ENCODE data around the gene RHD. TPM values are rescaled to one million over a fixed set of nuclear protein-coding genes. Genes with fewer than 3 reads are reported as not detected.
"Not testable (repeated sequence)": the region's sequence is repeated elsewhere in the genome, so short reads cannot be mapped to it uniquely, and the experiment has no call there.

RHD gene
- total and polyA plus RNA-seq, 2 of the 4 experiments (the other 2 are of a cell fraction), result not detected

DNA sequence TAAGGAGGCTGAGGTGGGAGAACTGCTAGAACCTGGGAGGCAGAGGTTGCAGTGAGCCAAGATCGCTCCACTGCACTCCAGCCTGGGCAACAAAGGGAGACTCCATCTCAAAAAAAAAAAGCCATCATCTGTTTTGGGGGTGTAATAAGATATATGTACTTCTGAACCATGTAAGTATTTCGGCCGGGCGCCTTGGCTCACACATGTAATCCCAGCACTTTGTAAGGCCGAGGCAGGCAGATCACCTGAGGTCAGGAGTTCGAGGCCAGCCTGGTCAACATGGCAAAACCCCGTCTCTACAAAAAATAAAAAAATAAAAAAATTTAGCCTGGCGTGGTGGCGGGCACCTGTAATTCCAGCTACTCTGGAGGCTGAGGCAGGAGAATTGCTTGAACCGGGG is 36.9 kb upstream of the RHD start:
- H2BK5ac ChIP-seq (ENCODE audit: low read depth, low read length, poor library complexity, severe bottlenecking); dilution Hi-C loops (cut with HindIII; ENCODE audit: low sequenced_read_pairs, unreplicated experiment); H3K4me1 ChIP-seq (ENCODE audit: control insufficient read depth, insufficient read depth, low read length); H4K20me1 ChIP-seq (ENCODE audit: insufficient read depth, low read length); H3K4me3 ChIP-seq (ENCODE audit: insufficient read depth, low read depth, low read length); BruUV-seq (replicated peaks); H3K4ac ChIP-seq (ENCODE audit: low read depth, low read length); H4K5ac ChIP-seq (ENCODE audit: low read depth, low read length); H3K4me2 ChIP-seq (ENCODE audit: low read depth, low read length); H4K91ac ChIP-seq (ENCODE audit: insufficient read depth, low read depth, low read length); H3K27me3 ChIP-seq (ENCODE audit: control insufficient read depth, insufficient read depth, low read length); ATAC-seq (ENCODE audit: low read depth); H3K56ac ChIP-seq (ENCODE audit: extremely low read depth, insufficient read depth, low read length); H2AFZ ChIP-seq (replicated peaks; ENCODE audit: low read length, poor library complexity); H2BK15ac ChIP-seq (ENCODE audit: low read depth, low read length); H2AK9ac ChIP-seq (replicated peaks; ENCODE audit: low read depth, low read length, poor library complexity); H3K36me3 ChIP-seq (ENCODE audit: control insufficient read depth, insufficient read depth, low read length); H2BK120ac ChIP-seq (ENCODE audit: low read depth, low read length); H4K8ac ChIP-seq (ENCODE audit: low read depth in 2 of 2, low read length in 2 of 2); H3K23ac ChIP-seq (ENCODE audit: low read depth, low read length); H3K9me3 ChIP-seq (ENCODE audit: control insufficient read depth, insufficient read depth, low read length); H3K9ac ChIP-seq (ENCODE audit: low read depth, low read length); H3K27ac ChIP-seq (ENCODE audit: insufficient read depth, low read length); intact Hi-C loops (cut with micrococcal nuclease); H2AK5ac ChIP-seq (ENCODE audit: low read depth, low read length); H3K18ac ChIP-seq (ENCODE audit: low read depth, low read length); H3K9me1 ChIP-seq (ENCODE audit: insufficient read depth, low read length); H2BK20ac ChIP-seq (ENCODE audit: low read depth, low read length); CTCF ChIA-PET; DNase-seq; H3K14ac ChIP-seq (replicated peaks; ENCODE audit: low read depth, low read length): not testable (repeated sequence)
- in situ Hi-C loops (cut with MboI; ENCODE audit: low sequenced_read_pairs), result loop anchor here (25.0 kb wide), 1 partner anchor 577 kb away; the partner anchor contains the start of genes MTFR1L and SELENON
- peaks cover 14 to 56% of the 10 kb centered on the region in 2 experiments for H3K79me1 ChIP-seq (ENCODE audit: low read depth in 1 of 2, low read length in 2 of 2)
- POLR2A ChIA-PET (ENCODE audit: unreplicated experiment), result interaction anchor here (0.6 kb wide), 1 partner anchor 346 kb away, joined by 19 read pairs; no protein-coding TSS in a partner anchor
- no CpG with 5 or more reads among the region's 10 CpGs for WGBS, 2 experiments (ENCODE audit: extremely low coverage in 2 of 2, insufficient read length in 1 of 2)

DNA sequence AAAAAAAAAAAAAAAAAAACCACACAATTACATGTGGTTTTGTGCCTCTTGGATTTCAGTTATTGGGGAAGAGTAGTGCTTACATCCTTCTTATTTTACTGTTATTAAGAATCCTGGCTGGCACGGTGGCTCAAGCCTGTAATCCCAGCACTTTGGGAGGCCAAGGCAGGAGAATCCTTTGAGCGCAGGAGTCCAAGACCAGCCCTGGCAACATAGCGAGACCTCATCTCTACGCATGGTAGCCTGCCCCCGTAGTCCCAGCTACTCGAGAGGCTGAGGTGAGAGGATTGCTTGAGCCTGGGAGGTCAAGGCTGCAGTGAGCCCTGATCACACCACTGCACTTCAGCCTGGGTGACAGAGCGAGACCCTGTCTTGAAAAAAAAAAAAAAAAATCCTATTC is 36.0 kb upstream of the RHD start:
- CTCF ChIA-PET; H2BK15ac ChIP-seq (ENCODE audit: low read depth, low read length): not testable (repeated sequence)

More for the DNA sequence above, 36.0 kb upstream of the RHD start:
- H3K9me1 ChIP-seq (ENCODE audit: insufficient read depth, low read length); H2BK120ac ChIP-seq (ENCODE audit: low read depth, low read length); H3K27ac ChIP-seq (ENCODE audit: insufficient read depth, low read length); H3K23ac ChIP-seq (ENCODE audit: low read depth, low read length); H3K56ac ChIP-seq (ENCODE audit: extremely low read depth, insufficient read depth, low read length); DNase-seq; H2AK9ac ChIP-seq (replicated peaks; ENCODE audit: low read depth, low read length, poor library complexity); H3K14ac ChIP-seq (replicated peaks; ENCODE audit: low read depth, low read length); H3K27me3 ChIP-seq (ENCODE audit: control insufficient read depth, insufficient read depth, low read length); H3K4me2 ChIP-seq (ENCODE audit: low read depth, low read length); dilution Hi-C loops (cut with HindIII; ENCODE audit: low sequenced_read_pairs, unreplicated experiment); BruUV-seq (replicated peaks); H4K5ac ChIP-seq (ENCODE audit: low read depth, low read length); H3K4me1 ChIP-seq (ENCODE audit: control insufficient read depth, insufficient read depth, low read length); H3K4me3 ChIP-seq (ENCODE audit: insufficient read depth, low read depth, low read length); H2BK5ac ChIP-seq (ENCODE audit: low read depth, low read length, poor library complexity, severe bottlenecking); H3K36me3 ChIP-seq (ENCODE audit: control insufficient read depth, insufficient read depth, low read length); intact Hi-C loops (cut with micrococcal nuclease); H3K9ac ChIP-seq (ENCODE audit: low read depth, low read length); H4K91ac ChIP-seq (ENCODE audit: insufficient read depth, low read depth, low read length); H3K18ac ChIP-seq (ENCODE audit: low read depth, low read length); H2AFZ ChIP-seq (replicated peaks; ENCODE audit: low read length, poor library complexity); H2BK20ac ChIP-seq (ENCODE audit: low read depth, low read length); H2AK5ac ChIP-seq (ENCODE audit: low read depth, low read length); H4K8ac ChIP-seq (ENCODE audit: low read depth in 2 of 2, low read length in 2 of 2); ATAC-seq (ENCODE audit: low read depth); H3K4ac ChIP-seq (ENCODE audit: low read depth, low read length); H4K20me1 ChIP-seq (ENCODE audit: insufficient read depth, low read length); H3K9me3 ChIP-seq (ENCODE audit: control insufficient read depth, insufficient read depth, low read length): not testable (repeated sequence)
- POLR2A ChIA-PET (ENCODE audit: unreplicated experiment), result interaction anchor here (0.6 kb wide), 1 partner anchor 345 kb away, joined by 19 read pairs; no protein-coding TSS in a partner anchor
- in situ Hi-C loops (cut with MboI; ENCODE audit: low sequenced_read_pairs), result loop anchor here (25.0 kb wide), 1 partner anchor 576 kb away; the partner anchor contains the start of genes MTFR1L and SELENON
- peaks cover 9 to 51% of the 10 kb centered on the region in 2 experiments; a peak in 3 of 4 replicates for H3K79me1 ChIP-seq (ENCODE audit: low read depth in 1 of 2, low read length in 2 of 2)
- no CpG with 5 or more reads among the region's 7 CpGs for WGBS, 2 experiments (ENCODE audit: extremely low coverage in 2 of 2, insufficient read length in 1 of 2)

Data from IMR-90 (cell line).